Skeletal muscle tissue (tissue), 4 donors: ENCODE data around the gene UNC13A. TPM values are rescaled to one million over a fixed set of nuclear protein-coding genes. Genes with fewer than 3 reads are reported as not detected.

Experiments used
- H3K27ac ChIP-seq: one replicate; pipeline ENCODE4 v1.7.0; 2013; ENCODE audit warnings: mild to moderate bottlenecking, low read depth, low read length, inconsistent platforms
- H3K27me3 ChIP-seq, 3 donors: one replicate each; pipeline ENCODE4 v1.7.0; 2013; ENCODE audit warnings: low read length in 3 of 3; ENCODE audit not compliant: control insufficient read depth in 3 of 3, insufficient read depth in 3 of 3
- H3K36me3 ChIP-seq, 3 donors: one replicate each; pipeline ENCODE4 v1.7.0; 2013; ENCODE audit warnings: low read length in 3 of 3; ENCODE audit not compliant: control insufficient read depth in 3 of 3, insufficient read depth in 3 of 3
- H3K4me1 ChIP-seq, 3 donors: one replicate each; pipeline ENCODE4 v1.7.0; 2013; ENCODE audit warnings: low read length in 3 of 3, mild to moderate bottlenecking in 3 of 3; ENCODE audit not compliant: control insufficient read depth in 3 of 3, insufficient read depth in 3 of 3
- H3K4me3 ChIP-seq, 3 donors: one replicate each; pipeline ENCODE4 v1.7.0; 2013; ENCODE audit warnings: low read length in 3 of 3
- H3K9ac ChIP-seq, 3 donors: one replicate each; pipeline ENCODE4 v1.7.0; 2013; ENCODE audit warnings: low read length in 3 of 3, mild to moderate bottlenecking in 3 of 3, moderate library complexity in 2 of 3, low read depth in 1 of 3
- H3K9me3 ChIP-seq, 3 donors: one replicate each; pipeline ENCODE4 v1.7.0; 2013; ENCODE audit warnings: low read length in 3 of 3; ENCODE audit not compliant: control insufficient read depth in 3 of 3
- total RNA-seq: library from RNA; depleted of rRNA; stranded (reverse); fragments of >200 nt; gene quantifications from one replicate; pipeline ENCODE4 v1.2.3, GENCODE V29; 2014
- donor health status: Osteomylitis.

The UNC13A gene
- total RNA-seq, 1 donor from 2014 or later: not detected

DNA sequence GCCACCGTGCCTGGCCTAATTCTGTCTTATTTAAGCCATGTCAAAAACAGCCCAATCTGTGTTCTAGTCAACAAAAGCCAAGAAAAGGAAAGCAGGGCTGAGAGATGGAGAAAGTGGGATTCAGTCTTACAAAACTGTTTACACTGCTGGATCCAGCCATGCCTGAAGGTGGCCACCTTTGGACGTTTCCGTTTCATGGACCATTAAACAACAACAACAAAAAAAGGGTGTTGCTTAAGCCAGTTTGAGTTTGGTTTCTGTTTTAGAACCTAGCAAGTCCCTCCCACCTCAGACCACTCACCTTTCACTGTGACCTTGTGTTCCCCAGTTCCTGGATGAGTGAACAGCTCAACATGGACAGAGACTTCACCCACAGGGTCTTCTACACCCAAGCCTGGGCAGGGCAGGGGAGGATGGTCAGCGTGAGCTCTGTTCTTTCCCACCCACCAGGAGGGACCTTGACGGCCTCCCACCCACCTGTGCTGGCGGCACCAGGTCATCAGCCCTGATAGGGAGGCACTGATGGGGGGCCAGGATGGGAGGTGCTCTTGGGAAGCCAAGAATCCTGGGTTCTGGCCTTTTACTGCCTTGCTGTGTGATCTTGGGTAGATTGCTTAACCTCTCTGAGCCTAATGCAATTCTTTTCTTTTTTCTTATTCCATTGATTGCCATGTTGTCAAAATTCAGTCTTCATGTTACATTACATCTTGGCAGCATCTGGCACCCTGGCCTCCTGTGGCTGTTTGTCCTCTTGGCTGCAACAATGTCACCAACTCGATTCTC lies 76.5 kb downstream of the UNC13A start:
- Histone ChIP-seq H3K27ac (no peak overlapping the region), H3K36me3 (no peaks in the 10 kb centered on the region), H3K9ac (no peak overlapping the region), H3K9me3 (no peaks in the 10 kb centered on the region), H3K4me3 (no peak overlapping the region), H3K4me1 (no peaks in the 10 kb centered on the region), H3K27me3 (peaks cover 17 to 18% (median 17%) of the 10 kb centered on the region in 3 donors)

DNA sequence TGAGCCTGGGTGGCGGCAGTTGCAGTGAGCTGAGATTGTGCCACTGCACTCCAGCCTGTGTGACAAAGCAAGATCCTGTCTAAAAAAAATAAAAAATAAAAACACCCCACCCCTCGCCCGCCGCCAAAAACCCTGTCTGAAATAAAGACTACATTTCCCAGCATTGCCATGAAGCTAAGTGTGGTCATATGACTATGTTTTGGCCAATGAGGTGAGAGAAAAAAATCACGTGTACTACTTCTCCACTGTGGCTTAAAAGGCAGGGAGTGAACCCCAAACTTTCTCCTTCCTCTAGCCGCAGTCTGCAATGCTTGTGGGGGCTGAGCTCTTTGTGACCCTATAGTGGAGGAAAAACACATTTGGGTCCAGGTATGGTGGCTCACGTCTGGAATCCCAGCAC lies 77.8 kb downstream of the UNC13A start:
- no peaks in the 10 kb centered on the region for H3K9me3 ChIP-seq
- peaks cover 15 to 21% (median 20%) of the 10 kb centered on the region in 3 donors for H3K27me3 ChIP-seq
- no peak overlapping the region for H3K4me3 ChIP-seq

DNA sequence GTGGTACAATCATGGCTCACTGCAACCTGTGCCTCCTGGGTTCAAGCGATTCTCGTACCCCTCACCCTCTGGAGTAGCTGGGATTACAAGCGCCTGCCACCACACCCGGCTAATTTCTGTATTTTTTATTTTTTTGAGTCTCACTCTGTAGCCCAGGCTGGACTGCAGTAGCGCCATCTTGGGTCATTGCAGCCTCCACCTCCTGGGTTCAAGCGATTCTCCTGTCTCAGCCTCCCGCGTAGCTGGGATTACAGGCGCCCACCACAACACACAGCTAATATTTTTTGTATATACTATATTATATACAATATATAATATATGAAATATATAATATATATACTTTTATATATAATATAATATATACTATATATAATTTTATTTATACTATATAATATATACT lies 80.2 kb downstream of the UNC13A start:
- H3K9me3 ChIP-seq: no peaks in the 10 kb centered on the region
- no peak overlapping the region for H3K9ac ChIP-seq
- H3K27ac ChIP-seq: no peak overlapping the region
- no peaks in the 10 kb centered on the region for H3K36me3 ChIP-seq
- no peak overlapping the region for H3K4me3 ChIP-seq
- H3K4me1 ChIP-seq: peaks cover 5 to 7% (median 7%) of the 10 kb centered on the region in 3 donors
- peaks cover 17 to 43% (median 22%) of the 10 kb centered on the region in 3 donors for H3K27me3 ChIP-seq

More for the DNA sequence above, 77.8 kb downstream of the UNC13A start:
- Histone ChIP-seq H3K9ac (no peak overlapping the region), H3K27ac (no peak overlapping the region), H3K36me3 (no peaks in the 10 kb centered on the region), H3K4me1 (peaks cover 5 to 7% (median 7%) of the 10 kb centered on the region in 3 donors)

GRCh38 chr19:17606590-17607185 lies 81.5 kb downstream of the UNC13A start:
- Histone ChIP-seq H3K4me3 (peak overlapping the region; percentile 30 to 67 (median 66)), H3K36me3 (no peaks in the 10 kb centered on the region), H3K4me1 (peaks cover 5 to 7% (median 7%) of the 10 kb centered on the region in 3 donors), H3K9me3 (no peaks in the 10 kb centered on the region), H3K9ac (no peak overlapping the region), H3K27ac (no peak overlapping the region), H3K27me3 (peaks cover 28 to 52% (median 29%) of the 10 kb centered on the region in 3 donors)

- Histone ChIP-seq H3K9me3 (no peaks in the 10 kb centered on the region), H3K27me3 (peaks cover 33 to 59% (median 33%) of the 10 kb centered on the region in 3 donors), H3K36me3 (no peaks in the 10 kb centered on the region), H3K9ac (no peak overlapping the region), H3K4me1 (peaks cover 5 to 7% (median 7%) of the 10 kb centered on the region in 3 donors), H3K27ac (no peak overlapping the region), H3K4me3 (peak overlapping the region; percentile 30 to 67 (median 66))
Measured at GRCh38 chr19:17605761-17606589, 82.2 kb downstream of the UNC13A start.

GRCh38 chr19:17605117-17605516 lies 83.0 kb downstream of the UNC13A start:
- no peak overlapping the region for H3K27ac ChIP-seq
- H3K36me3 ChIP-seq: no peaks in the 10 kb centered on the region
- no peaks in the 10 kb centered on the region for H3K9me3 ChIP-seq
- no peak overlapping the region for H3K4me3 ChIP-seq
- H3K27me3 ChIP-seq: peaks cover 34 to 64% (median 38%) of the 10 kb centered on the region in 3 donors
- no peak overlapping the region for H3K9ac ChIP-seq
- peaks cover 5 to 7% (median 7%) of the 10 kb centered on the region in 3 donors for H3K4me1 ChIP-seq

DNA sequence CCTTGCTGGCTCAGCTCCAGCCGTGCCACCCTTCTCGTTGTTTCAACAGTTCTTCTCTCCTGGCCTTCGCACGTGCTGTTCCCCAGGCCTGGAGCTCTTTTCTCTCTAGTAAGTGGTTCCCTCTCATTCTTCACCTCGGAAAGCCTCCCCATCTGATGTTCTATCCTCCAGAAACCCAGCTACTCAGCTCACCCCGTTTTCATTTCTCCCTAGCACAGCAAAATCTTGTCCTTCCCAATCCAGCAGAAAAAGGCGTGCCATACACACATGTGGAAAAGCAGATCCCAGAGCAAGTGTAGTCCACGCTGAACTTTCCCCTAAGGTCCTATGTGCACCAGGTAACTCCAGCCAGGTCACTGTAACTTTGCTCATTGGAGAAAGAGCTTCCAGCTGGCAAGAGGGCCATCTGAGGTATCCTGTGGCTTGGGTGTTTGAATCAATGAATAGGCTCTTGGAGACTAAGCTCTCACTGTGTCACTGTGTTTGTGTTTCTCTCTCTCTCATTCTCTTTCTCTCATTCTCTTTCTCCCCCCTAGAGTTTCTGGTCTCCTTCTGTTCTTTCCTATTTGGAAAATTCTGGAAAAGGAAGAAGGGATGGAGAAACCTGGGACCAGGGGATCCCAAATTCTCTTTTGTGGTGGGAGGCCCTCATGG lies 83.7 kb downstream of the UNC13A start:
- Histone ChIP-seq H3K9ac (no peak overlapping the region), H3K36me3 (no peaks in the 10 kb centered on the region), H3K27me3 (peaks cover 31 to 62% (median 36%) of the 10 kb centered on the region in 3 donors), H3K27ac (no peak overlapping the region), H3K4me1 (peaks cover 7 to 8% (median 7%) of the 10 kb centered on the region in 3 donors), H3K4me3 (no peak overlapping the region), H3K9me3 (no peaks in the 10 kb centered on the region)

GRCh38 chr19:17602872-17603510 lies 85.2 kb downstream of the UNC13A start:
- Histone ChIP-seq H3K36me3 (no peaks in the 10 kb centered on the region), H3K4me3 (no peak overlapping the region), H3K27me3 (peaks cover 31 to 64% (median 32%) of the 10 kb centered on the region in 3 donors), H3K4me1 (peaks cover 7 to 8% (median 7%) of the 10 kb centered on the region in 3 donors), H3K27ac (no peak overlapping the region), H3K9me3 (peaks cover 0 to 3% (median 0%) of the 10 kb centered on the region in 3 donors), H3K9ac (no peak overlapping the region)

DNA sequence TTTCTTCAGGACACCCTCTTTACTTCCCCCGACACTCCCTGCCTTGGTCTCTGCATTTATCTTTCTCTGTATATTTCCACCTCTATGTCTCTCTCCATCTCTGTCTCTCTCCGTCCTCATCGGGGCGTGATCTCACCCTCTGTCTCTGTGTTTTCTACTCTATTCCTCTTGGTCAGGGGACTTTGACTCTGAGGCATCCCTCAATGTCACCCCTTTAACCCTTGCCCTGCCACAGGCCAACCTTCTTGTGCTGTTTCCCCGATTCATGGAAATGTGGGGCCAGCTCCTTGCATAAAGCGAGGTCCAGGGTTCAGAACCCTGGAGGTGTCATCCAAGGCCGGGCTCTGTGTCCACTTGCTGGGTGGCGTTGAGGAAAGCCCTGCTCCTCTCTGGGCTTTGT lies 85.9 kb downstream of the UNC13A start:
- Histone ChIP-seq H3K4me1 (peaks cover 7 to 8% (median 7%) of the 10 kb centered on the region in 3 donors), H3K36me3 (no peaks in the 10 kb centered on the region), H3K9ac (no peak overlapping the region), H3K27me3 (peaks cover 31 to 60% (median 32%) of the 10 kb centered on the region in 3 donors), H3K9me3 (peaks cover 0 to 3% (median 0%) of the 10 kb centered on the region in 3 donors), H3K27ac (no peak overlapping the region), H3K4me3 (no peak overlapping the region)
